ENCODE data around the gene DHRSX.
"Not testable (repeated sequence)": the region's sequence is repeated elsewhere in the genome, so short reads cannot be mapped to it uniquely, and the experiment has no call there.

Gene DHRSX

DNA sequence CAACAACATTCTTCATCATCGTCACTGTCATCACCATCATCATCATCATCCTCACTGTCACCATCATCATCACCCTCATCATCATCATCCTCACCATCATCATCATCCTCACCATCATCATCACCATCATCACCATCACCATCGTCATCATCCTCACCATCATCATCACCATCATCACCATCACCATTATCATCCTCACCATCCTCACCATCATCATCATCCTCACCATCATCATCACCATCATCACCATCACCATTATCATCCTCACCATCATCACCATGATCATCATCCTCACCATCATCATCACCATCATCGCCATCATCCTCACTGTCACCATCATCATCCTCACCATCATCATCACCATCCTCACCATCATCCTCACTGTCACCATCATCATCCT, 18.9 kb upstream of the DHRSX start:
- ATAC-seq = not testable (repeated sequence)

DNA sequence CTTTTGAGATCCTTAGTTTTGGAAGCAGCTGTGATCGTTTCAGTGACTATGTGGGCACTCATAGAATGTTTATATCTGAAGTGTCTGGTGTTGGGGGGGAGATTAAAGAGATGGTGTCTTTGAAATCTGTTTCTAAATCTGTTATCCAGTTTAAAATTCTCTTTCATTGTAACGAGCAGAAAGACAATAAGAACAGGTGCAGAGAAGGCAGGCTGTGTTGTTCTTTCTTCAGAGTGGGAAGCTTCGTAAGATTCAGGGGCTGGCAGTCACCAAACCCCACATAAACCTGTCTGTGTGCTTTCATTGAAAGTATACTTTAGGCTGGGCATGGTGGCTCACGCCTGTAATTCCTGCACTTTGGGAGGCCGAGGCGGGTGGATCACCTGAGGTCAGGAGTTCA, 16.3 kb upstream of the DHRSX start:
- no peak for ATAC-seq

DNA sequence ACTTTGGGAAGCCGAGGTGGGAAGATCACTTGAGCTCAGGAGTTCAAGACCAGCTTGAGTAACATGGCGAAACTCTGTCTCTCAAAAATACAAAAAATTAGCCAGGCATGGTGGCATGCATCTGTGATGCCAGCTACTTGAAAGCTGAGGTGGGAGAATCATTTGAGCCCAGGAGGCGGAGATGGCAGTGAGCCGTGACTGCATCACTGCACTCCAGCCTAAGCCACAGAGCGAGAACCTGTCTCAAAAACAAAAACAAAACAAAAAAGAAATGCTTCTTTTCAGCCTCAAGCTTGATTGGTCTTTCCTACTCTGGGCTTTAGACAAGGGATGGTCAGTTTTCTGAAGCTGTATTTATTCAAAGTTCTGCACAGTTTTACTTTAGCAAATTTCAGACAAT, 15.8 kb upstream of the DHRSX start:
- no peak for ATAC-seq

DNA sequence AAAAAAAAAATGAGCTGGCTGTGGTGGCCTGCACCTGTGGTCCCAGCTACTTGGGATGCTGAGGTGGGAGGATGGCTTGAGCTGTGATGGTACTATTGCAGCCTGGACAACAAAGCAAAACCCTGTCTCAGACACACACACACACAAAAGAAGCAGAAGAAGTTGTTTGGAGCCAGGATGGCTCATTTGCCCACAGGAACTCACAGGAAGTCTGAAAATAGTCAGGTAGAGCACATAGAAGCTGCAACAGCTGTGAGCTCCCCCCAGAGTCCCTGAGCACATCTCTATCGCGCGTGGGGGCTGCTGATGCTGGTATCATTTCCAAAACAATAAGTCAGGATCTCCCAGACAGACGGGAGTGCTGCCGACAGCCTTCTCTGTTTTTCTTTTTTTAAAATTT, 13.4 kb upstream of the DHRSX start:
- ATAC-seq = no peak

DNA sequence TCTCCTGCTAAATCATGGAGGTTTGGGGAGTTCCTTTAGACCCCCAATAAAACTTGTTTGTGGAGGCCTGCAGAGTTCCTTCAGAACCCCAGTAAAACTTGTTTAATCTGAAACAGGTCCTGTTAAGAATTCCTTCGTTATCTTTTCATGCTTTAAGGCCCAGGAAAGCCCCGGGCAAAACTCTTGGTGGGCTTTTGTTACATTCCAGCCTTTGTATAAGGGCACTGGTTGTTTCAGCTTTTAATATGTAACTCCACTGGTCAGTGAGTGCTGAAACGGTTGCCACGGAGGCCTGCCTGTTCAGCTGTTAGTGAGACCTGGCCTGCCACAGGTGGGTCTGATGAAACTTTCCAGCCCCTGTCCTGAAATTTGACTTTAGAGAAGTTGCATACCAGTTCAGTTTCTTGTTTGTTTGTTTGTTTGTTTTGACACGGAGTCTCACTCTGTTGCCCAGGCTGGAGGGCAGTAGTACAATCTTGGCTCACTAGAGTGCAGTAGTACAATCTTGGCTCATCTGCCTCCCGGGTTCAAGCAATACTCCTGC, 12.4 kb upstream of the DHRSX start:
- no peak for ATAC-seq

DNA sequence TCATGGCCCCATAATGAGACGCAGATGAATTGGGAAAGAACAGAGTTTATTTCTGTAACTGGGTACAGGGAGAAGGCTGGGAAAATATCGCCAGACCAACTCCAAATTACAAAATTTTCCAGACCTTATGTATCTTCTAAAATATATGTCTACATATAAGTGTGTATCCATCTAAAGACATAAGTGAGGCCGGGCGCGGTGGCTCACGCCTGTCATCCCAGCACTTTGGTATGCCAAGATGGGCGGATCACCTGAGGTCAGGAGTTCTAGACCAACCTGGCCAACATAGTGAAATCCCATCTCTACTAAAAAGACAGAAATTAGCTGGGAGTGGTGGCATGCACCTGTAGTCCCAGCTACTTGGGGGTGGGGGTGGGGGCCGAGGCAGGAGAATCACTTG, 11.7 kb upstream of the DHRSX start:
- no peak for ATAC-seq

DNA sequence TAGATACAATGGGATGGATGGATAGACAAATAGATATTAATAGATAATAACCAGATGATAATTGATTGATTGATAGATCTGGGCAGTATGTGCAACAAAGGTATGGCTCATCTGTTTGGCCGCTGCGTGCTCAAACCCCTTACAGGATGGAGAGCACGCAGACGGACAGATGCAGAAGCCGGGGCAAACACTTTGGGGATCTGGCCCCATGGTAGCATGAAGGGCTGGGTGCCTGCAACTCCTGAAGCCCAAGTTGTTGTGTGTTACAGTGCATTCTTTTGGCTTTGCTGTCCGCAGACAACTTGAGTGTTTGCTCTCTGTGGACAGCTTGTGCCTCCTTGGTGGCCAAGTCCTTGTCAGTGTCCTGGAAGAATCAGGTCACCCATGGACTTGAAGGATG, 10.6 kb upstream of the DHRSX start:
- no peak for ATAC-seq

DNA sequence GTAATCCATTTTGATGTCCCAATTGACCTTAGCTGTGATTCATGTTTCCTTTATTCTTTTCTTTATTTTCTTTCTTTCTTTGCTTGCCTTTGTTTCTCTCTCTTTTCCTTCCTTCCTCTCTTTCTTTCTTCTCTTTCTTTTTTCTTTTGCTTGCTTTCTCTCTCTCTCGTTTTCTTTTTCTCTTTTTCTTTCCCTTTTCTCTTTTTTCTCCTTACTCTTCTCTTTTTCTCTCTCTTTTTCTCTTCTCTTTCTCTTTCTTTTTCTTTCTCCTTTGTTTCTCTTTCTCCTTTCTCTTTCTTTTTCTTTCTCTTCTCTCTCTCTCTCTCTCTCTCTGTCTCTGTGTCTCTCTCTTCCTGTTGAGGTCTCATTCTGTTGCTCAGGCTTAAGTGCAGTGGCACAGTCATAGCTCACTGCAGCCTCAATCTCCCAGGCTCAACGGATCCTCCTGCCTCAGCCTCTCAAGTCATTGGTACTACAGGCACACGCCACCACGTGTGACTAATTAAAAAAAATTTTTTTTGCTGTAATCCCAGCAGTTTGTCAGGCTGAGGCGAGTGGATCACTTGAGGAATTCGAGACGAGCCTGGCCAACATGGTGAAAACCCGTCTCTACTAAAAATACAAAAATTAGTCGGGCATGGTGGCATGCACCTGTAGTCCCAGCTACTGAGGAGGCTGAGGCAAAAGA, 8.0 kb upstream of the DHRSX start:
- no peak for ATAC-seq

DNA sequence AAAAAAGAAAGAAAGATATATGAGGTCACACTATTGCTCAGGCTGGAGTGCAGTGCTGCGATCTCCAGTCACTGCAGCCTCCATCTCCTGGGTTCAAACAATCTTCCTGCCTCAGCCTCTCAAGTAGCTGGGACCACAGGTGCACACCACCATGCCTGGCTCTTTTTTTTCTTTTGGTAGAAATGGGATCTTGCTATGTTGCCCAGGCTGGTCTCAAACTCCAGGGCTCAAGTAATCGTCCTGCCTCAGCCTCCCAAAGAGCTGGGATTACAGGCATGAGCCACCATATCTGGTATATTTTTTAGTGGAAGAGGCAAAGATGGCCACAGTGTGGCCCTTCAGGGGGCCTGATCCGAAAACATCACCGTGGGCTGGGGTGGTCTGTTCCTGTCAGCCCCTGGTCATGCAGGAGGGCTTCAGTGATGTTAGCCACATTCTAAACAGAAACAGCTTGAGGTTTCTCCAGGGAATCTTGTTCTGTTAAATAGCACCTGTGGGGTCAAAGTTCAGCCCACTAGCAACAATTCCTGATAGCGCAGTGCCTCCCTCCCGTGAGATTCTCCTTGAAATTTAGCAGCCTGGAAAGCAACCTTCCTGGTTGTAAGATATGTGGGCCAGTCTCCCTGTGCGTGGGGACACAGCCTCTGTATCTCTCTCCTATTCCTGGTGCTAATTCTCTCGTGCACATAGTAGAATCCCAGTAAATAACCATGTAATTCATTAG, 7.3 kb upstream of the DHRSX start:
- no peak for ATAC-seq

DNA sequence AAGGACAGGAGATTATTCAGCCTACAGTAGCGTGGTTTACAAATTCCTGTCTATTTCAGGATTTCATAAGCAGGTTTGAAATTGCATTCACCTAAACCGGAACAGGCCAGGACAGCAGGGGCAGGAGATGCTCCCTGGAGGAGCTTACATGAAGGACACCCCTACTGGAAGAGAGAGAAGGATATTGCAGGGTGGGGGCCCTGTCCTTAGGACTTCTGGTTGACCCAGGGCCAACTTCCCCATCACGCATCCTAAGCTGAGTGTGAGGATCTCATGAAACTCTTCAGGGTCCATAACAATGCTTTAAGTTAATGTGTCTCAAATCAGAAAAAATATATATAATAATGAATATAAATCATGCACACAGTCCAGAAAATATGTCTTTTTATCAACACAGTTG, 6.4 kb upstream of the DHRSX start:
- no peak for ATAC-seq

DNA sequence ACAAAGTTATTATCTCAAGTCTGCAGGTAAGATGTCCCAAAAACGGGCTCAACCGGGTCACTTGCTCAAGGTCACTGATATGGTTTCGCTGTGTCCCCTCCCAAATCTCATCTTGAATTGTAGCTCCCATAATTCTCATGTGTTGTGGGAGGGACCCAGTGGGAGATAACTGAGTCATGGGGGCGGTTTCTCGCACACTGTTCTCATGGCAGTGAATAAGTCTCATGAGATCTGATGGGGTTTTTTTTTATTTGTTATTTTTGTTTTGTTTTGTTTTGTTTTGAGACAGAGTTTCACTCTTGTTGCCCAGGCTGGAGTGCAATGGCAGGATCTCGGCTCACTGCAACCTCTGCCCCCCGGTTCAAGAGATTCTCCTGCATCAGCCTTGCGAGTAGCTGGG, 4.6 kb upstream of the DHRSX start:
- not testable (repeated sequence) for ATAC-seq

DNA sequence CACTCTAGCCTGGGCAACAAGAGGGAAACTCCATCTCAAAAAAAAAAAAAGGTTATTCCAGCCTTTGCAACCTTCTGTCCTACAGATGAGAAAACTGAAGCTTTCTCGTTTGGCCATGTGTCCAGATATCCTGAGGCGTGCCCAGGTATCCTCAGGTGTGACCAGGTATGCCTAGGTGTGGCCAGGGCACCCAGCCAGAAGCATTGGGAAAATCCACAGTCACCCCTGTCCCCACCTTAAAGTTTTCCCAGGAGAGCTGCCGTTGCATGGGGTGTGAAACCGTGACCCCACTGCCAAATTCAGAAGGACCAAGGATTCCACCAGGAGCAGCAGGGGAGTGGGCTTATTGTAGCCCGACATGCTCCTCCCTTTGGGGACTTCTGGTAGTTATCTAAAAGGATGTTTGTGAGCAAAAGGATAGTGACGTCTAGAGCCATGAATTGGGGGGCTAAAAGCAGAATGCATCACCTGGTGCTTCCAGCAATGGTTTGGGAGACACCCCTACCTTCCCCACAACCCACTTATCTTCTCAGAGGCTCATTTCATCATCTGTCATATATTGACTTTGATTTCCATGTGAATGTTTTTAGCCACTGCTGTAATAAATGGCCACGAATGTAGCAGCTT, 4.0 kb upstream of the DHRSX start:
- ATAC-seq = no peak

DNA sequence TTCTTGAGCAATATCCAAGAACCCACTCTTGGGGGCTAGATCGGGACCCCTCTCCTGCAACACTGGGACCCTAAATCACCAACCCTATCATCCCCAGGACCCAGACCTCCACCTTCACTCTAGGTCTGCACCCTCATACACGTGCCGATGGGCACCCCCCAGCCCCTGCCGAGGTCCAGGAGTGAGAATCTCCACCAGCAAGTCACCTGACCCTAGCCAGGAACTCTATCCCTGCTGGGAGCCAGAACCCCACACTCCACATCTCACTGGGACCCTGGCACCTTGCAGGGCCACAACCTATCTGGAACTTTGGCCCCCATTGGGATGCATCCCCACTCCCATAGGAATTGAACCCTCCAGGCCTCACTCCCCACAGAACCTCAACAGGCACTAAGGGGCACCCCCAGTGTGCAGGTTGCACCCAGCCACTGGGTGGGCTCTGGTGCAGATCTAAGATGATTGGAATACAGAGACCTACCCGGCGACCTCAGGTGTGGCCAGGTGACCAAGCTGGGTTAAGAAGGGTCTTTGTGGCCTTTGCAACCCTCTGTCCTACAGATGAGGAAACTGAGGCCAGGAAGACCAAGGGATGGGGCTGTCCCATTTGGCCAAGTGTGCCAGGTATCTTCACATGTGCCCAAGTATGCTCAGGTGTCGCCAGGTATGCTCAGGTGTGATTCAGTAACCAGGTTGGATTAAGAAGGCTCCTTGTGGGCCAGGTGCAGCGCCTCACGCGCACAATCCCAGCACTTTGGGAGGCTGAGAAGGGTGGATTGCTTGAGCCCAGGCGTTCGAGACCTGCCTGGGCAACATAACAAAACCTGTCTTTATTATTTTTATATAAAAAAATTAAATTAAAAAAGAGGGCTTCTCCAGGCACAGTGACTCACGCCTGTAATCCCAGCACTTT, 3.1 kb upstream of the DHRSX start:
- no peak for ATAC-seq

DNA sequence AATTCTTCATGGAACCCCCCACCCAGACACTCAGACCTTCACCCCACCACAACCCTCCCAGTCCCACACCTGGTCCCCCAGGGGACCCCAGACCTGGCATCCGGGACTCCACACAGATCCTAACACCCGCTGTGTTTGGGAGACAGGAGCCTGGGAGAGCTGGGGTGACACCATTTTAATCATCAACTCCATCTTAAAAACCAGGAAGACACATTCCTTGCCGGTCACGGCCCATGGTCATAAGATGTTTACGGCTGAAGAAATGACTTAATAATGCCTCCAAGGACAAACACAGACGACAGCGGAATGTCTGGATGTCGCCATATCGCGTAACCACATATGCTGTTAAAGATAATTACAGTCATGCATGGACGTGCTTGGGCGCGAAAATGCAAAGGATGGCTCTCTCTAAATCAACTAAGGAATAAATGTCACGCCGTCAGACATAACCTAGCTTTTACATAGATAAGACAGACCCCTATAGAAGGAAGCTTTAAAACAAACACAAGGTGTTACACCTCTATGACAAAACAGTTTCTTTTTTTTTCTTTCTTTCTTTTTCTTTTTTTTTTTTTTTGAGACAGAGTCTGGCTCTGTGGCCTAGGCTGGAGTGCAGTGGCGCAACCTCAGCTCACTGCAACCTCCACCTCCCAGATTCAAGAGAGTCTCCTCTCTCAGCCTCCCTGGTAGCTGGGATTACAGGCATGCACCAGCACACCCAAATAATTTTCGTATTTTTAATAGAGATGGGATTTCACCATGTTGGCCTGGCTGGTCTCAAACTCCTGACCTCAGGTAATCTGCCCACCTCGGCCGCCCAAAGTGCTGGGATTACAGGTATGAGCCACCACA, 2.1 kb upstream of the DHRSX start:
- ATAC-seq = no peak

DNA sequence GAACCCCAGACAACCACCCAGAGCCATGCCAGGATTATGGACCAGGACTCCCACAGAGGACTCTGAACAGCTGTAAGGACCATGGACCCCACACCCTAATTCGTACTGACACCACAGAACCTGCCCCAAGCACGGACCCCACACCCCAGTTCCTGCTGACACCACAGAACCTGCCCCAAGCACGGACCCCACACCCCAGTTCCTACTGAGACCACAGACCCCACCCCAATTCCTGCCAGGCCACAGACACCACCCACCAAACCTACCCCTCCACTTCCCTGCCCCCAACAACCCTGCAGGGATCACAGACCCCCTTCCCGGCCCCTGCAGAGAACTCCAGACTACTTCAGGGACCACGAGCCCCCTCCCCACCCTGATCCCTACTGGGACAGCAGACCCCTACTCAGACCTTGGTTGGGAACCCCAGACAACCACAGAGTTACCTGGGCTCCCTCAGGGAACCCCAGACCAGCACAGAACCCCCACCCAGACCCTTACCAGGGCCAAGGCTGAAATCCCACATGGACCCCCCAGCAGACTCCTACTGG, 1.4 kb upstream of the DHRSX start:
- no peak for ATAC-seq

DNA sequence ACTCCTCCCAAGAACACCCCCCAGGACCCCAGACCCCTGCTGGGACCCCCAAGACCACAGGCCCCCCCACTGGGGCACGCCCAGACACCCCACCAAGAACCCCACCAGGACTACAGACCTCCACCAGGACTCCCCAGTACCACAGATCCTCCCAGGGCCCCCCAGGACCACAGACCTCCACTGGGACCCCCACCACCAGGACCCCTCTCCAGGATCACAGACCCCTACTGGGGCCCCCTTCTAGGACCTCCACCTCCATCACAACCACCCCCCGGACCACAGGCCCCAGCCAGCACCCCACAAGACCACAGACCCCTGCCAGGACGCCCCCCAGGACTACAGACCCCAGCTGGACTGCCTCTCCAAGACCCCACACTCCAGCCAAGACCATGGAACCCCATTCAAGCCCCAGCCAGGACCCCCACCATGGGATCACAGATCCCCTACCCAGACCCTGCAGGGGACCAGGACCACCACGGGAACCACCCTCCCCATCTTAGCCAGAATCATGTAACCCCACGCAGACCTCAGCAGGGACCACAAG, 855 bp upstream of the DHRSX start:
- ATAC-seq = no peak

DNA sequence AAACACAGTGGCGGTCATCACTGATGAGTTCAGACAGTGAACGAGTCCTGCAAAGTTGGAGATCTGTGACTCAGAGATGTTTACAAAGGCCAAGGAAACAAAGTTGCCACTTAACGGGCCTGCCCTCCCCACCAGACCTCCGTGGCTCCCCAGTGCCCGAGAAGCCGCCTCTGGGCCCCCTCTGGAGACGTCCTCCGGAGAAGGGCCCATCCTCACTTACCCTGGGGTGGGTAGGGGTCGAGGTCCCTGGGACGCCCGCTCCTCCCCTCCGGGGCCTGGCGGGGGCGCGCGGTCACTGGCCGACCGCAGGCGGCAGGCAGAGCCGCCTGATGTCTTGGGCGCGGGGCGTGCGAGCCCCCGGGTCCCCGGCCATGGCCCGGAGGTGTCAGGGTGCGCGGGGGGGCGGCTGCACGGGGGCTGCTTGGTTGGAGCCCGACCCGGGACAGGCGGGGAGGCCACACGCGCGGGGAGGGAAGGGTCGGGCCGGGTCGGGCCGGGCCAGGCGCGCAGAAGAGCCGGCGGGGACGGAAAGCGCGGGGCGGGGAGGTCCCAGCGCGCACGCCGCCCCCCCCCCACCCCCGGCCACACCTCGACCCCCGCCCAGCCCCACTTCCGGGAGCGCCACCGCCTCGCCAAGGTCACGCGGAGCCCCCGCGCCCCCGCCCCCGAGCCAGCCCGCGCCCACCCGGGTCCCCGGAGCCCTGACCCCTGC, 529 bp downstream of the DHRSX start:
- ATAC-seq = peak; percentile 51 to 55

DNA sequence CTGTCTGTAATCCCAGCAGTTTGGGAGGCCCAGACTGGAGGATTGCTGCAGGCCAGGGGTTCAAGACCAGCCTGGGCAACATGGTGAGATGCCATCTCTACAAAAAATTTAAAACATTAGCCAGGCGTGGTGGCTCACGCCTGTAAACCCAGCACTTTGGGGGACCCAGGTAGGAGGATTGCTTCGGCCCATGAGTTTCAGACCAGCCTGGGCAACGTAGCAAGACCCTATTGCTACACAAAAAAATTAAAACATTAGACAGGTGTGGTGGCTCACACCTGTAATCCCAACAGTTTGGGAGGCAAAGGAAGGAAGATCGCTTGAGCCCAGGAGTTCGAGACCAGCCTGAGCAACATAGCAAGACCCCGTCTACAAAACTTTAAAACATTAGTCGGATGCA, 1.3 kb downstream of the DHRSX start:
- no peak for ATAC-seq

DNA sequence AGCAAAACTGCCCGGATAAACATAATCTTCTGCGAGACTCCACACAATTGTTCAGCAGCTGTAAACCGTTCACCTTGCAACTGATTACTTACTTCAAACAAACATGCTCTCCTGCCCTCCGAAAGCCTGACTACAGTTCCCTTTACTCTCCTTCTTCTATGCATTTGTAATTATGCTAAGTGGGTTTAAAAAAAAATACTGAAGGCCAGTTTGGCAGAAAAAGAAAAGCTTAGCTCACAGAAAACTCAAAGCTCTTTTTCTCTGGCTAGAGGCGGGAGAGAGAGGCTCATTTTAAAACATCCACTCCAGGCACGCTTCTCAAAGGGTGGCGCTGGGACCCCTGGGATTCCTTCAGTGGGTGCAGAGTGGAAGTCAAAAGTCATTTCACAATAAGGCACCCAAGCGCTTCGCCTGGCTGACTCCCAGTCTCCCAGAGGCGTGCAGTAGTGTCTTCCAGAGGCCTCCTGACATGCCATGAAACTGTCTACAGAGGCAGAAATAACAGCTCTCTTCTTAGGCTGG, 1.9 kb downstream of the DHRSX start:
- ATAC-seq = no peak

Data from activated CD4-positive, CD25-positive, alpha-beta regulatory T cell treated with anti-CD3 and anti-CD28 coated beads, Interleukin-2, amount 50 U/mL, for 24 hours (primary cell).